Astrocyte of the spinal cord (primary cell): ENCODE measurements around the gene SPPL3.

Experiments used
- DNase-seq: peaks from one replicate; pipeline ENCODE4 v3.0.0; 2011; ENCODE audit warnings: low read depth, low spot score
- H3K4me3 ChIP-seq: 2 replicates; pipeline ENCODE4 v1.5.1; 2011; ENCODE audit warnings: low read depth, mild to moderate bottlenecking, low read length, moderate library complexity
- CTCF ChIP-seq: IDR thresholded peaks from 2 replicates; pipeline ENCODE4 v1.5.1; 2012; ENCODE audit warnings: low read depth, mild to moderate bottlenecking, low read length, inconsistent platforms
- in situ Hi-C: cut with HindIII; loops from 2 replicates; pipeline ENCODE4 v1.10.0; 2017; ENCODE audit warnings: low sequenced_read_pairs

Gene SPPL3

GRCh38 chr12:120835657-120836056 is 68.5 kb downstream of the SPPL3 start:
- no peak for DNase-seq
- no peak for TF ChIP-seq CTCF
- no peak overlapping the region for H3K4me3 ChIP-seq
- in situ Hi-C loops = no loop called here

DNA sequence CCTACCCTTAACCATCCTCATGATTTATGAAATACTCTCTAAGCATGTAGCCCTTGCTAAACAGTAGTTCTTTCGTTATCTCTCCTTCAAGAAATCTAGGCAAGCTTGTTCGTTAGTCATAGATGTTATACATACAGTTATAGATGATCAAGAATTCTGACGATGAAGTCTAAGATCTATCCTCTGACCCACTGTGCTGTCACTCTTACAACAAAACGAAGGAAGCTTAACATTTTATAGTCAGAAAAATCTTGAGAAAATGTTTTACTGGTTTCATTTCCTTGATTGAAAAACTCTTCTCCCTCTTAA is 68.9 kb downstream of the SPPL3 start:
- H3K4me3 ChIP-seq = no peak overlapping the region
- TF ChIP-seq CTCF = no peak
- DNase-seq = no peak
- in situ Hi-C loops = no loop called here

DNA sequence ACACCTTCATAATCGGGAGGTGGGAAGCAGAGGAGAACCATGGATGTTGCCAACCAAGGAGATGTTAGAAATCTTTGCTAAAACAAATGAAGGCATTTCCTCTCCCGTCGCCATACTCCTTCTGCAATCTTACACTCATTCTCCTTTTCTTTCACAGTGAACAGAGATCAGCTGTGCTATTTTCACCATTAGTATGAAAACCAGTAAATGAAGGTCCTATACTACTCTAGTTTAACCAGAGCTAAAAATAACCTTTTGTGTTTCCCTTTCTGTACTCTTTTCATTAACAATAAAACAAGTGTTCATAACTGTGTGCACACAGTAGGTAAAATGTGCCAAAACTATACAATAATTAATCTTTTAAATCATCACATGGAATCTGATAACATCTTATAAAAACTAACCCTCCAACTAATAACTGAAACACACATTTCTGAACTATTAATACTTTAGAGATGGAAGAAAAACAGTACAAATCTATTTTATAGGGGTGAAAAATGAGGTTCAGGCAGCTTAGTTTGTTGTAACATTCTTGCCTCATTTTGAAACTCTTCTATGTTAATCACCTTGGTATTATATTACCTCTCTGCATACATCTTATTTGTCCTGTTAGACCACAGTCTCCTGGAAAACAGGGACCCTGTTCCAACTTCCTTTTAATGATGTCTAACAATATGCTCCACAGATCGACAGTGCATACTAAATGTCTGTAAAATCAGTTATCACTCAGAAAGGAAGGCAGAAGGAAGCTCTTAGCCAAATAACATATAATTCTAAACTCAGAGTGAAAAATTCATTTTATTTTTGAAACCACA is 69.5 kb downstream of the SPPL3 start:
- no peak for TF ChIP-seq CTCF
- H3K4me3 ChIP-seq = no peak overlapping the region
- in situ Hi-C loops = no loop called here
- DNase-seq = no peak

DNA sequence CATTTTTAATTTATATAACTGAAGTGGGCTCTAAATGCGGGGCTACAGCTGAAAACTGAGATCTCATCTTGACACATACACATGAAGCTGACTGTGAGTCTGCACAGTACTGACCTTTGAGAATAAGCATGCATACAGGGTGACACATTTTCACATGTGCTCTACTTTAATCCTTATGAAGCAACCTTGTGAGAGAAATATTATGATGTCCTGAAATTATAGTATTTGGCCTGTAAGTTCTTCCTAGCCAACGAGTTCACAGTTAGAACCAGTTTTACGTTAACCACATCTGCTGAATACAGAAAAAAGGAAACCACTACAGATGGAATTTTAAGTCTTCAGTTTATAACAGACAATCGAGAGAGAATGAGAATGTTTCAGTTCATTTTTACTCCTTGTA is 70.3 kb downstream of the SPPL3 start:
- in situ Hi-C loops = no loop called here
- no peak for DNase-seq
- no peak for TF ChIP-seq CTCF
- H3K4me3 ChIP-seq = no peak overlapping the region

GRCh38 chr12:120832737-120833136 is 71.4 kb downstream of the SPPL3 start:
- H3K4me3 ChIP-seq = no peak overlapping the region
- in situ Hi-C loops = no loop called here
- TF ChIP-seq CTCF = no peak
- DNase-seq = no peak

- in situ Hi-C loops = no loop called here
- DNase-seq = no peak
- H3K4me3 ChIP-seq = no peak overlapping the region
- TF ChIP-seq CTCF = no peak
These were observed 72.4 kb downstream of the SPPL3 start for GRCh38 chr12:120831648-120832267.
